Loucy (cell line): ENCODE results near the gene DNAH9.

Experiments used
- H2AFZ ChIP-seq: fragments of 200-600 bp; sonication (generic); 2 replicates; pipeline ENCODE4 v1.6.0; 2016; ENCODE audit warnings: antibody characterized with exemption, mild to moderate bottlenecking, low read length, moderate library complexity
- H3F3A ChIP-seq: fragments of 200-600 bp; 2 replicates; pipeline ENCODE4 v1.6.0; 2016; ENCODE audit warnings: antibody characterized with exemption, low read depth, mild to moderate bottlenecking
- H3K27me3 ChIP-seq: fragments of 200-600 bp; sonication (generic); 2 replicates; pipeline ENCODE4 v1.6.1; 2014; ENCODE audit warnings: low read length, mild to moderate bottlenecking; ENCODE audit not compliant: insufficient read depth, poor library complexity, severe bottlenecking
- H3K36me3 ChIP-seq: fragments of 200-600 bp; sonication (generic); 2 replicates; pipeline ENCODE4 v1.6.1; 2016; ENCODE audit warnings: low read length; ENCODE audit not compliant: insufficient read depth
- H3K4me1 ChIP-seq: fragments of 200-600 bp; sonication (generic); 2 replicates; pipeline ENCODE4 v1.5.1; 2014; ENCODE audit warnings: low read length, mild to moderate bottlenecking; ENCODE audit not compliant: insufficient read depth, poor library complexity, severe bottlenecking
- H3K4me2 ChIP-seq: fragments of 200-600 bp; sonication (generic); 2 replicates; pipeline ENCODE4 v1.6.0; 2014; ENCODE audit warnings: antibody characterized with exemption, low read length, low read depth, mild to moderate bottlenecking; ENCODE audit not compliant: poor library complexity, severe bottlenecking
- H3K4me3 ChIP-seq: fragments of 200-600 bp; sonication (generic); 2 replicates; pipeline ENCODE4 v1.5.1; 2014; ENCODE audit warnings: low read length, mild to moderate bottlenecking, mixed read lengths; ENCODE audit not compliant: poor library complexity, severe bottlenecking
- H3K79me2 ChIP-seq: fragments of 200-600 bp; sonication (generic); 2 replicates; pipeline ENCODE4 v1.6.1; 2014; ENCODE audit warnings: low read length; ENCODE audit not compliant: insufficient read depth
- H3K9ac ChIP-seq: fragments of 200-600 bp; sonication (generic); 2 replicates; pipeline ENCODE4 v1.6.0; 2014; ENCODE audit warnings: mild to moderate bottlenecking, low read depth, low read length, moderate library complexity; ENCODE audit not compliant: poor library complexity, severe bottlenecking
- H3K9me2 ChIP-seq: fragments of 200-600 bp; sonication (generic); replicated peaks from 2 replicates; pipeline ENCODE4 v1.6.1; 2016; ENCODE audit warnings: low read depth, low read length, mixed read lengths
- H3K9me3 ChIP-seq: fragments of 200-600 bp; sonication (generic); 2 replicates; pipeline ENCODE4 v1.6.1; 2014; ENCODE audit warnings: mild to moderate bottlenecking, antibody characterized with exemption, low read length, low read depth; ENCODE audit not compliant: insufficient read depth
- H4K20me1 ChIP-seq: fragments of 200-600 bp; sonication (generic); 2 replicates; pipeline ENCODE4 v1.6.0; 2014; ENCODE audit warnings: antibody characterized with exemption, low read length, mild to moderate bottlenecking; ENCODE audit not compliant: insufficient read depth, poor library complexity, severe bottlenecking
- EZH2phosphoT487 ChIP-seq: fragments of 200-600 bp; IDR thresholded peaks from 2 replicates; pipeline ENCODE4 v1.6.1; 2018; ENCODE audit warnings: antibody characterized with exemption, mild to moderate bottlenecking, moderate library complexity, borderline replicate concordance
- TF ChIP-seq, protein P1 (sequence below): fragments of 200-600 bp; sonication (generic); conservative IDR thresholded peaks from 2 replicates; pipeline ENCODE4 v1.5.1; 2014; ENCODE audit warnings: mild to moderate bottlenecking, antibody characterized with exemption, low read length

DNAH9 gene

DNA sequence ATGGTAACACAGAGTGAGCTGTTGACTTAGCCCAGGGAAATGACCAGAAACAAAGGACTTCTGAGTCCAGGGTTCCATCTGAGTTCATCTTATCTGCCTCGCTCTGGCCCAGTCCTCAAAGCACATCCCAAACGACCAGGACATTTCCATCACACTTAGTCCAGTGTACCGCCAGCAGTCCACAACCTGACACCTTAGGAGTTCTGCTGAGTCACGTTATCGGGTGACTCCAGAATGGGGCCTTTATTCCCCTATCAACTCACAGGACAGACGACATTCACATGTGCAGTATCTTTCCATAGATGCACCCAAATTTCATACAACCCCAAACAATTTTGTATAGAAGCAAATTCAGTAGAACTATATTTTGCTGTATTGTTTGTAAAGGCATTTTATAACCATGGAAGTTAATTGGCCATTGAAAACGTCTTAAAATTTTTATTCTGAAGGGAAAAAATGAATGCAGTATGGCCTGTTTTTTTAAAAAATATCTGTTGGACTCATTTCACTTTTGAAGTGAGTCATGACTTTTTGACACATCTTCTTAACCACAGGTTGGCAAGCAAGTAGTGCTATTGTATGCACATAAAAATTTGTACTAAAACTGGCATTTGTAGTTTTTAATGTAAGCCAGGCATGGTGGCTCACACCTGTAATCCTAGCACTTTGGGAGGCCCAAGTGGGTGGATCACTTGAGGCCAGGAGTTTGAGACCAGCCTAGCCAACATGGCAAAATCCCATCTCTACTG is 352.7 kb downstream of the DNAH9 start:
- no peaks in the 10 kb centered on the region for H4K20me1 ChIP-seq
- H3K9me3 ChIP-seq, result peaks cover 2% of the 10 kb centered on the region; the same call in 1 of the 2 replicates
- no peaks in the 10 kb centered on the region for H3F3A ChIP-seq
- no peak overlapping the region for H2AFZ ChIP-seq
- no peaks in the 10 kb centered on the region for H3K79me2 ChIP-seq
- no peaks in the 10 kb centered on the region for H3K27me3 ChIP-seq
- H3K9me2 ChIP-seq, result no peaks in the 10 kb centered on the region
- TF ChIP-seq, protein P1, sequence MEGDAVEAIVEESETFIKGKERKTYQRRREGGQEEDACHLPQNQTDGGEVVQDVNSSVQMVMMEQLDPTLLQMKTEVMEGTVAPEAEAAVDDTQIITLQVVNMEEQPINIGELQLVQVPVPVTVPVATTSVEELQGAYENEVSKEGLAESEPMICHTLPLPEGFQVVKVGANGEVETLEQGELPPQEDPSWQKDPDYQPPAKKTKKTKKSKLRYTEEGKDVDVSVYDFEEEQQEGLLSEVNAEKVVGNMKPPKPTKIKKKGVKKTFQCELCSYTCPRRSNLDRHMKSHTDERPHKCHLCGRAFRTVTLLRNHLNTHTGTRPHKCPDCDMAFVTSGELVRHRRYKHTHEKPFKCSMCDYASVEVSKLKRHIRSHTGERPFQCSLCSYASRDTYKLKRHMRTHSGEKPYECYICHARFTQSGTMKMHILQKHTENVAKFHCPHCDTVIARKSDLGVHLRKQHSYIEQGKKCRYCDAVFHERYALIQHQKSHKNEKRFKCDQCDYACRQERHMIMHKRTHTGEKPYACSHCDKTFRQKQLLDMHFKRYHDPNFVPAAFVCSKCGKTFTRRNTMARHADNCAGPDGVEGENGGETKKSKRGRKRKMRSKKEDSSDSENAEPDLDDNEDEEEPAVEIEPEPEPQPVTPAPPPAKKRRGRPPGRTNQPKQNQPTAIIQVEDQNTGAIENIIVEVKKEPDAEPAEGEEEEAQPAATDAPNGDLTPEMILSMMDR, result no peak
- TF ChIP-seq EZH2phosphoT487, result no peak
- no peaks in the 10 kb centered on the region for H3K36me3 ChIP-seq
- H3K4me1 ChIP-seq, result no peaks in the 10 kb centered on the region
- H3K4me2 ChIP-seq, result no peak overlapping the region
- H3K9ac ChIP-seq, result no peak overlapping the region
- no peak overlapping the region for H3K4me3 ChIP-seq

DNA sequence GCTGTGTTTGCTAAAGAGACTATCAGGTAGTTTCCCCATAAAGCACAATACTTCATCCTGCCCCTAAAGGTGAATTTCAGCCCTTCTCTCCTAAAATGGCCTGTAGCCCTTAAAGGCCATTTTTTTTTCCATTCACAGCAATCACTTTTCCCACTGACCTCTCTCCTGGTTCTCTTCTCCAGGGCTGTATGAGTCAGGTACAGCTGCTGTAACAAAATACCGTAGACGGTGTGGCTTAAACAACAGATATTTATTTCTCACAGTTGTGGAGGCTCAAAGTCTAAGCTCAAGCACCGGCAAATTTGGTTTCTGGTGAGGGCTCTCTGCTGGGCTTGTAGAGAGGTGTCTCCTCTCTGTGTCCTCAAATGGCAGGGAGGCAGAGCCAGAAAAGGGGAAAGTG is 354.3 kb downstream of the DNAH9 start:
- H2AFZ ChIP-seq, result no peak overlapping the region
- TF ChIP-seq, protein P1, result no peak
- TF ChIP-seq EZH2phosphoT487, result no peak
- no peaks in the 10 kb centered on the region for H3K79me2 ChIP-seq
- no peaks in the 10 kb centered on the region for H3K4me1 ChIP-seq
- H3F3A ChIP-seq, result no peaks in the 10 kb centered on the region
- H3K9ac ChIP-seq, result no peak overlapping the region
- H4K20me1 ChIP-seq, result no peaks in the 10 kb centered on the region
- no peaks in the 10 kb centered on the region for H3K36me3 ChIP-seq
- H3K27me3 ChIP-seq, result no peaks in the 10 kb centered on the region
- H3K4me2 ChIP-seq, result no peak overlapping the region
- H3K4me3 ChIP-seq, result no peak overlapping the region
- no peaks in the 10 kb centered on the region for H3K9me2 ChIP-seq
- H3K9me3 ChIP-seq, result peaks cover 2% of the 10 kb centered on the region; the same call in 1 of the 2 replicates

DNA sequence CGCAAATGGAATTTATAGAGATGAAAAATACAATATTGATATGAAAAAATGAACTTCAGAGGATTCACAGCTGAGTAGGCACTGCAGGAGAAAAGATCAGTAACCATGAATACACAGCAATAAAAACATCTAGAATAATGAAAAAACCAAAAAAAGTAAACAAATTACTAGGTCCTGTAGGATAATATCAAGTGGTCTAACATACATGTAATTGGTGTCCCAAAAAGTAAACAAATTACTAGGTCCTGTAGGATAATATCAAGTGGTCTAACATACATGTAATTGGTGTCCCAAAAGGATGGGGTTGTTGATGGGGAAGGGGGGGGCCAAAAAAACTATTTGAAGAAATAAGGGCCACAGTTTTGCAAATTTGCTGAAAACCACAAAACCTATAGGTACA is 355.7 kb downstream of the DNAH9 start:
- TF ChIP-seq, protein P1, result no peak
- TF ChIP-seq EZH2phosphoT487, result no peak
- H3K79me2 ChIP-seq, result no peaks in the 10 kb centered on the region
- H3K9ac ChIP-seq, result no peak overlapping the region
- H3K36me3 ChIP-seq, result no peaks in the 10 kb centered on the region
- no peak overlapping the region for H3K4me3 ChIP-seq
- no peak overlapping the region for H3K4me2 ChIP-seq
- H3K9me2 ChIP-seq, result no peaks in the 10 kb centered on the region
- H2AFZ ChIP-seq, result no peak overlapping the region
- no peaks in the 10 kb centered on the region for H3K4me1 ChIP-seq
- H3K9me3 ChIP-seq, result peaks cover 2% of the 10 kb centered on the region; the same call in 1 of the 2 replicates
- no peaks in the 10 kb centered on the region for H3F3A ChIP-seq
- no peaks in the 10 kb centered on the region for H3K27me3 ChIP-seq
- H4K20me1 ChIP-seq, result no peaks in the 10 kb centered on the region
